ENCODE results near the gene HORMAD1.
"Not testable (repeated sequence)": the region's sequence is repeated elsewhere in the genome, so short reads cannot be mapped to it uniquely, and the experiment has no call there.

HORMAD1 gene

GRCh38 chr1:150720703-150721102 lies at the start of gene HORMAD1:
TSS of gene HORMAD1 (minus strand) at chr1:150720895. CDS start at chr1:150719505, 1,390 bp downstream.
- no peak for DNase-seq (ENCODE audit: low spot score)

GRCh38 chr1:150767704-150768103 lies 47.0 kb upstream of the HORMAD1 start:
- DNase-seq (ENCODE audit: low spot score), result not testable (repeated sequence)

- not testable (repeated sequence) for DNase-seq (ENCODE audit: low spot score)
Measured at GRCh38 chr1:150765977-150766301, 45.2 kb upstream of the HORMAD1 start.

DNA sequence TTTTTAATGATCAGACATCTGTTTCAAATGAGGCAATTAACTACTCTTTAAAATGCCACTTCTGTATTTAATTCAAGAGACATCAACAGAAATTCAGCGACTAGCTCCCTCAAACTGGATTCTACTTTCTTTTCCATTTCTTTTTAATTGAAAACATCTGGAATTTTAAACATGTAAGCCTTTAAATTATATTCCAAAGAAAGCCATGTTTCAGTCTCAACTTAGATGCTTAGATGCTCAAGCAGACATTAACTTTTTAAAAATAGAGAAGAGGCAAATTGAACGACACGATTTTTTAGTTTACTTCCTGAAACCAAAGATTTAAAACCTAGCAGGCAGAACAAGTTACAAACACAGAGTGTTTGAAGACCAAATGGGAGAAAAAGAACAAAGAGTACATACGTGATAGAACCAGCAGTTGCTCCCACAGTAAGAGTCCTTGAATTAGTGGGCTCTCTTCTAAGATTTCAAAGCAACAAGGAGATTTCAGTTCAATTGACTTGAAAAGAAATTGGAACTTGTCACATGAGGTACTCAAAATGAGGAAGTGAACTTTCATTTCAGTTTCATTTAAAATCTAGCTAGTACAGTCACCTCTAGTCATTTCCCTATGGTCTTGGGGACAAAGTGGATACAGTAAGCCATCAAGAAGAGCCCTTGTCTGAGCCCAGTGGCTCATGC lies 44.7 kb upstream of the HORMAD1 start, which contains the start of gene CTSS:
Gene CTSS (minus strand): TSS at position 483 of the 681 bp plus-strand sequence. CDS start 1,015 bp downstream, outside the sequence.
- DNase-seq (ENCODE audit: low spot score), result peak; percentile 5

DNA sequence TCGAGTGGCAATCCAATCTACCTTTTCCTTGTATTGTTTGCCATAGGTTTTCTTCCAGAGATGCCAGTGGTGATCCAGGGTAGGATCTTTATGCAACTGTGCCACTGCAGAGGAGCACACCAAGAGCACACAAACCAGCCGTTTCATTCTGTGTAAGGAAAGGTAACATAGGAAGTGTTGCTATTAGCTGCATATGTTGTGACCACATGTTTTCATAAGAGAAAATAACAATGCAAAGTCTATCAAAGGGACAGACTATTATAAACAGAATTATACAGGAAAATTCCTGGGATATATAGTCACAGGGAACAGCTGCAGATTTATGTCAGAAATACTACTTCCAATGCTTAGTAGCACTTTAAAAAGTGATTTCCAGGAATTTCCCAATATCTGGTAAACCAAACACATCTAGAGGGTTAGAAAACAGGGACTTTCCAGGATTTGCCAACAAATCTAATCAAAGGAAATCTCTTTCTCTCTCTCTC lies 44.0 kb upstream of the HORMAD1 start:
- DNase-seq (ENCODE audit: low spot score), result peak; percentile 29

DNA sequence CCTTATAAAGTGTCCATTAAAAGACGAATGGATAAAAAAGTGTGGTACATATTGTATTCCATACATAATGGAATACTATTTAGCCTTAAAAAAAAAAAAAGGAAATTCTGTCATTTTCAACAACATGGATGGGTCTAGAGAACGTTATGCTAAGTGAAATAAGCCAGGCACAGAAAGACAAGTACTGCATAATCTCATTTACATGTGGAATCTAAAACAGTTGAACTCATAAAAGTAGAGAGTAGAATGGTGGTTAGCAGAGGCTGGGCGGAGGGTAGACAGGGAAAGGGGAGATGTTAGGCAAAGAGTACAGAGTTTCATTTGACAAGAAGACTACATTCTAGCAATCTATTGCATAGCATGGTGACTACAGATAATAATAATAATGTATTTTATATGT lies 42.3 kb upstream of the HORMAD1 start:
- no peak for DNase-seq (ENCODE audit: low spot score)

- DNase-seq (ENCODE audit: low spot score), result no peak
Measured at GRCh38 chr1:150762552-150762951, 41.9 kb upstream of the HORMAD1 start.

- no peak for DNase-seq (ENCODE audit: low spot score)
Measured at GRCh38 chr1:150761801-150762200, 41.1 kb upstream of the HORMAD1 start.

GRCh38 chr1:150760013-150760412 lies 39.3 kb upstream of the HORMAD1 start:
- no peak for DNase-seq (ENCODE audit: low spot score)

DNA sequence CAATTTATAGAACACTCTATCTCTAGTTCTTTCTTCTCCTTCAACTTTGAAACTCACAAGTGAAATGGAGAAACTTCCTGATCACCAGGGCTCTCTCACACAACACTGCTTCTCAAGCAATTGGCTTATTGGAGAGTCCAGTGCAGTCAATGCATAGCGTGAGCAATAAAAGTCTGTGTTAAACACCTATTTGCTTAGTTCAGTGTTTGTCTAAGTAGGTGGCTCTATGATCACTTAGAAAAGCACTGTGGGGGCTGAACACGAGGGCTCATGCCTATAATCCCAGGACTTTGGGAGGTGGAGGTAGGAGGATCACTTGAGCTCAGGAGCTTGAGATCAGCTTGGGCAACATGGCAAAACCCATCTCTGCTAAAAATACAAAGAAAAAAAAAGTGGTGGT lies 32.7 kb upstream of the HORMAD1 start:
- no peak for DNase-seq (ENCODE audit: low spot score)

- DNase-seq (ENCODE audit: low spot score), result no peak
Measured at GRCh38 chr1:150751443-150751842, 30.7 kb upstream of the HORMAD1 start.

GRCh38 chr1:150749720-150750311 lies 29.1 kb upstream of the HORMAD1 start:
- DNase-seq (ENCODE audit: low spot score), result no peak

- no peak for DNase-seq (ENCODE audit: low spot score)
Measured at GRCh38 chr1:150748878-150749719, 28.4 kb upstream of the HORMAD1 start.

DNA sequence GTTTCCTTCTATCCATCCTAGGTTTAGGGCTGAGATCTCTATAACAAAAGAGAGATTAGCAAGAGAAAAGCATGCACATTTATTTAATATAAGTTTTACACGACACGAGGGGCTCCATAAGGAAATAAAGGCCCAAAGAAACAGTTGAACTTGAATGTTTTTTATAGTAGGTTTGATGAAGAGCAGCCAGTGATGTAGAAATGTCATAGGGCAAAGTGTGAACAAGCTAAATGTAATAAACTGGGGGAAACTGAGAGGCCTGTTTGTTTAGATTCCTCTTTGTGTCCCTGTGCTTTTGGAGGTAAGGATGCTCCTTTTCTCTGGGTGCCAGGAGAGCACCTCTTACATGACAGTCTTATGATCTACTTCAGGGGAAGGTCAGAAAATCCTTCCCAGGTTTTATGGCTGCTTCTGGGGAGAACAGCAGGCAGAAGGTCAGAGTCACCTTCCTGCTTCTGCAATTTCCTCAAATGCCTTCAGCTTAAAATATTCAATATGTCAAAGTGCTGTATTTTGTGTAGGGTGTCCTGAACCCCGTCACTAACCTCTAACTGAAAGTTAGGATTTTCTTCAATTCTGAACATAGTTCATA lies 9.5 kb upstream of the HORMAD1 start:
- no peak for DNase-seq (ENCODE audit: low spot score)

GRCh38 chr1:150724336-150724735 lies 3.6 kb upstream of the HORMAD1 start:
- DNase-seq (ENCODE audit: low spot score), result no peak

DNA sequence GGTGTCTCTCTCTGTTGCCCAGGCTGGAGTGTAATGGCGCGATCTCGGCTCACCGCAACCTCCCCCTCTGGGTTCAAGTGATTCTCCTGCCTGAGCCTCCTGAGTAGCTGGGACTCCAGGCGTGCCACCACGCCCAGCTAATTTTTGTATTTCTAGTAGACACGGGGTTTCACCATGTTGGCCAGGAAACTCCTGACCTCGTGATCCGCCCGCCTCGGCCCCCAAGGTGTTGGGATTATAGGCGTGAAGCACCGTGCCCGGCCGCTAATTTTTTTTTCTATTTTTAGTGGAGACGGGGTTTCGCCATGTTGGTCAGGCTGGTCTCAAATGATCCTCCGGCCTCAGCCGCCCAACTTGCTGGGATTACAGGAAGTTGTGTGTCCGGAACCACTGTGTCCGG lies 597 bp downstream of the HORMAD1 start:
- DNase-seq (ENCODE audit: low spot score), result no peak

DNA sequence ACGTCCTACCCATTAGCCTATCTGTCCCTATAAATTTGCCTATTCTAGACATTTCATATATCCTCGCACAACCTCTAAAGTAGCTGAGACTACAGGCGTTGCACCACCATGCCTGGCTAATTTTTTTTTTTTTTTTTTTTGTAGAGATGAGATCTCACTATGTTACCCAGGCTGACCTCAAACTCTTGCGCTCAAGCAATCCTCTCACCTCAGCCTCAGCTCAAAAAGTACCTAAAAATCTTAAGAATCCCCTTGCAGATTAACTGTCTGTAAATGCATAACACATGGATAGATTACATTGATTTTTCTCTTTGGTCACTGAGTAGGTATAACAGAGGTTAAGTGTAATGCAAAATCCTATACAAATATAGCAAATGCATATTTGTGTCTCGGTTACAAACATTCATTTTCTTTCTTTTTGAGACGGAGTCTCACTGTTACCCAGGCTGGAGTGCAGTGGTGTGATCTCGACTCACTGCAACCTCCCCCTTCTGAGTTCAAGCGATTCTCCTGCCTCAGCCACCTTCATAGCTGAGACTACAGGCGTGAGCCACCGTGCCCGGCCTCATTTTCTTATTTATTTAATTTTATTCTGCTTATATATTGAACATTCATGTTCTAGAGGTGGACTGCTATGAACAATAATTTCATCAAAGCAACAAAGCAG lies 2.3 kb downstream of the HORMAD1 start:
- DNase-seq (ENCODE audit: low spot score), result no peak

GRCh38 chr1:150709031-150709430 lies 11.7 kb downstream of the HORMAD1 start:
- DNase-seq (ENCODE audit: low spot score), result not testable (repeated sequence)

- no peak for DNase-seq (ENCODE audit: low spot score)
Measured at GRCh38 chr1:150708595-150708994, 12.1 kb downstream of the HORMAD1 start.

DNA sequence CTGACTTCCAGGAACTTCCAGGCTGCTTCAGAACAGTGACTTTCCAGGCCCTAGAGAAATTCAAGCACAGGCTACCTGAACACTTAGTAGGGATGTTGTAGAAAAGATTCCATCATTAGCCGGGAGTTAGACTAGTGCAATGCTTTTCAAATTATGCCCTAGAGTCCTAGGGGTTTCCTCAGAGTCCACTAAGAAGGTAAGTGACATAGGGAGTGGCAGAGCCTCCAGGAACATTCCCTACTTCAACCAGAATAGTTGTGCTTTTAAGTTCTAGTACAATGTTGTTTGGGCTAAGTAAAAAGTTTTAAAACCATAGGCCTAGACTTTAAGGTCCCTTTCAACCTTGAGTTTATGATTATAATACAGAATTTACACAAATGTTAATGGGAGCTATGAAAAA lies 14.6 kb downstream of the HORMAD1 start:
- no peak for DNase-seq (ENCODE audit: low spot score)

- DNase-seq (ENCODE audit: low spot score), result no peak
Measured at GRCh38 chr1:150703427-150703826, 17.3 kb downstream of the HORMAD1 start.

All from SW480 (cell line).